GM18499 (cell line): ENCODE data around the gene EIF4H.
"Not testable (repeated sequence)": the region's sequence is repeated elsewhere in the genome, so short reads cannot be mapped to it uniquely, and the experiment has no call there.

Experiments
- ATAC-seq: cut with Tn5 transposase; IDR thresholded peaks from one replicate; pipeline ENCODE4 v1.9.1; 2021; ENCODE audit warnings: moderate number of reproducible peaks; ENCODE audit not compliant: insufficient read depth, unreplicated experiment

The EIF4H gene

DNA sequence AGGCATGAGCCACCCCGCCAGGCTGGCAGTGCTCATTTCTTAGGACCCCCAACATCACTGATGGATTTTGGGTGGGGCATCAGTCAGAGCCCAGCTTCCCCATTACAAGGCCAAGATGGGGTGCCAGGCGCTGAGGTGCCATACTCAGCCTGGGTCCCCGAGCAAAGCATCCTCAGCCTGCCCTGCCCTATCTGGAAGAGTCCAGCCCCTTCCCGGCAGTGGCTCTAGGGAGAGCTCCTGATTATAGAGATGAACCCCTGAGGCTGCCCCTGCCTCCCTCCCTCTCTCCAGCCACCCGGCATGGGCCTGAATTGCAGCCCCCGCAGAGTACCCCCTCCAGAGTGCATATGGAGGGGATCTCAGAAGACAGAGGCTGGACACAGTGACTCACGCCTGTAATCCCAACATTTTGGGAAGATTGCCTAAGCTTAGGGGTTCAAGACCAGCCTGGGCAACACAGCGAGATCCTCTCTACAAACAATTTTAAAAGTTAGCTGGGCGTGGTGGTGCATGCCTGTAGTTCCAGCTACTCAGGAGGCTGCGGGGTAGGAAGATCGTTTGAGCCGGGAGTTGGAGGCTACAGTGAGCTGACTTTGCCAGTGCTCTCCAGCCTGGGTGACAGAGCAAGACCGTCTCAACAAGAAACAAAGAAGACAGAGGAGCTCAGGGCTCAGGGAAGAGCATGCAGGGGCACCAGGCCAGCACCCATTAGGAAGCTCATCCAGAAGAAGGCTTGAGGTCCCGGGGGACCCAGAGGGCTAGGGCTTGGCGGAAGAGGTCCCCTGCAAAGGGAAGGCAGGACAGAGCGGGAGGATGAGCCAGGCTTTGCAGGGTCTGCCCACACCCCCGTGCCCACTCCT lies 48.9 kb downstream of the EIF4H start:
- ATAC-seq = no peak

GRCh38 chr7:74223711-74224510 lies 49.8 kb downstream of the EIF4H start:
- ATAC-seq = no peak

GRCh38 chr7:74224511-74224832 lies 50.3 kb downstream of the EIF4H start:
- no peak for ATAC-seq

DNA sequence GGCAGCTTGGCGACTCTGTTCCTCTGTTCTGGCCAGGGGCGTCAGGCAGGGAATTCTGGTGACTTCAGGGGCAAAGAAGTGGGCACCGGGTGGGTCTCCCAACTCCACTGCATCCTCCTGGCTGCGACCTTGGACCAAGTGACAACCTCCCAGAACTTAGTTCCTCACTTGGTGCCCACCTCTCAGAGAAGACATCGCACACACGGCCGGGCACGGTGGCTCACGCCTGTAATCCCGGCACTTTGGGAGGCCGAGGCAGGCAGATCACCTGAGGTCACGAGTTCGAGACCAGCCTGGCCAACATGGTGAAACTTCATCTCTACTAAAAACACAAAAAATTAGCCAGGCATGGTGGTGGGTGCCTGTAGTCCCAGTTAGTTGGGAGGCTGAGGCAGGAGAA lies 50.8 kb downstream of the EIF4H start:
- not testable (repeated sequence) for ATAC-seq

- no peak for ATAC-seq
These were observed 51.2 kb downstream of the EIF4H start for GRCh38 chr7:74225400-74225799.

- ATAC-seq = no peak
These were observed 52.5 kb downstream of the EIF4H start for GRCh38 chr7:74226633-74227032.

DNA sequence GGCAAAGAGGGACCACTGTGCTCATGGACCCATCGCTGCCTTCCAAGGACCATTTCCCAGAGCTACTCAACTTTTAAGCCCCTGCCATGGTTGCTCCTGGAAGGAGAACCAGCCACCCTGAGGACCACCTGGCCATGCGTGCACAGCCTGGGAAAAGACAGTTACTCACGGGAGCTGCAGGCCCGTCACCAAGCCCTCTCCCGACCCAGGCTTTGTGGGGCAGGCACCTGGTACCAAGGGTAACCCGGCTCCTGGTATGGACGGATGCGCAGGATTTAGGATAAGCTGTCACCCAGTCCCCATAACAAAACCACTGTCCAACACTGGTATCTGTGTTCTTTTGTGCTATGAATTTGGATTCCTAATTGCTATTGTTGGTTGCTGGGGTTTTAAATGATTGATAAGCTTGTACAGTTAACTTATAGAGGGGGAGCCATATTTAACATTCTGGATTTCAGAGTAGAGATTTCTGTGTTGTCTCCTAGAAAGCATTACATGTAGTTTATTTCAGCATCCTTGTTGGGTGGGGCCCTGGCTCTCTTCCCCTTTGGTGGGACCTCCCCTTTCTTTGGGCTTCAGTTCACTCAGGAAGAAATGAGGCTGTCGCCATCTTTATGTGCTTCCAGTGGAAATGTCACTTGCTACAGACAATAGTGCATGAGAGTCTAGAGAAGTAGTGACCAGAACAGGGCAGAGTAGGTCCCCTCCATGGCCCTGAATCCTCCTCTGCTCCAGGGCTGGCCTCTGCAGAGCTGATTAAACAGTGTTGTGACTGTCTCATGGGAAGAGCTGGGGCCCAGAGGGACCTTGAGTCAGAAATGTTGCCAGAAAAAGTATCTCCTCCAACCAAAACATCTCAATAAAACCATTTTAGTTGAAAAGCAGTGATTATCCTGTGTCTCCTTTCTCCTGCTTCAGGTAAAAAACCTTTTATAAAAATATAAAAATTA lies 55.1 kb downstream of the EIF4H start:
- ATAC-seq = no peak

- ATAC-seq = no peak
These were observed 56.5 kb downstream of the EIF4H start for GRCh38 chr7:74230446-74231231.

- ATAC-seq = no peak
These were observed 57.1 kb downstream of the EIF4H start for GRCh38 chr7:74231232-74231590.

DNA sequence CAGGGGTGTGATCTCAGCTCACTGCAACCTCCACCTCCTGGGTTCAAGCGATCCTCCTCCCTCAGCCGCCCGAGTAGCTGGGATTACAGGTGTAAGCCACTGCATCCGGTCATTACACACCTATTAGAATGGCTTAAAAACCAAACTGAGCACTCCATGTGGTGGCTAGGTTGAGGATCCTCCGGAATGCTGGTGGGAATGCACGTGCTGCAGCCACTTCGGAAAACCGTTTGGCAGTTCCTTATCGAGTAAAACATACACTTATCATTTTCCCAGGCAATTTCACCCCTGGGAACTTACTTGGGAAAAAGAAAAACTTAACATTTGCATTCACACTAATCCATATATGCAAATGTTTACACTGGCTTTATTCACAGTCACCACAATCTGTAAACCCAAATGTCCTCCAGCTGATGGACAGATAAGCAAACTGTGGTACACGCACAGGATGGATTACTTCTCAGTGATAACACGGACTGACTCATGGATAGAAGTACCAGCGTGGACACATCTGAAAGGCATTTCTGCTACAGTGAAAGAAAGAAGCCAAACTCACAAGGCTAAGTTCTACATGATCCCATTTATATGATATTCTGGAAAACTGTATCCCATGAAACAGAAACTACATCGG lies 59.6 kb downstream of the EIF4H start:
- ATAC-seq = no peak

GRCh38 chr7:74235518-74236268 lies 61.5 kb downstream of the EIF4H start:
- no peak for ATAC-seq

- ATAC-seq = no peak
These were observed 62.1 kb downstream of the EIF4H start for GRCh38 chr7:74236284-74236683.

DNA sequence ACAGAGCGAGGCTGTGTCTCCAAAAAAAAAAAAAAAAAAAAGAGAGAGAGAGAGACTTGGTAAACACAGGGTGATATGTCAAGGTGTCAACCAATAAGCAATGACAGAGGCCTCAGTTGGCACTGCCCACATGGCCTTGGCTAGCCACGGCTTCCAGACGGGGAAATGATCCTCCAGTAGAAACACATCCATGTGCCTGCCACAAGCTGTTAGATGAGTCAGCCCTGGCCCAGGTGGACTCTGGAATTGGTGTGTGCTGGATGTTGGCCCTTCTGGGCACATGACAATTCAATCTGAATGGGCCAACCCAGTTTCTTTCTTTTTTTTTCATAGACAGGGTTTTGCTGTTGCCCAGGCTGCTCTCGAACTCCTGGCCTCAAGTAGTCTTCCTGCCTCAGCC lies 66.3 kb downstream of the EIF4H start:
- no peak for ATAC-seq

DNA sequence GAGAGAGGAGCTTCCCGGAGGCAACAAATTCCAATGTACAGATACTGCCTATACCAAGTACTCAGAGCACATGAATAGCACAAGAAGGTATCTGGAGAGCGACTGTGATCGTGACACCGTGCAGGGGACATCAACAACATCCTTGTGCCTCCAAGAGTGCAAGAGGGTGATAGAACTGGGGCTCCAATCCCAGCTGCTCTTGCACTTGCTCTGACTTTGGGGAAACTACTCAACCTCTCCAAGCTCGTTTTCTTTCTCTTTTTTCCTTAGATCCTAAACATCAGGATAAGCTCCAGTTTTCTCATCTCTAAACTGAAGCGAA lies 67.9 kb downstream of the EIF4H start:
- no peak for ATAC-seq

DNA sequence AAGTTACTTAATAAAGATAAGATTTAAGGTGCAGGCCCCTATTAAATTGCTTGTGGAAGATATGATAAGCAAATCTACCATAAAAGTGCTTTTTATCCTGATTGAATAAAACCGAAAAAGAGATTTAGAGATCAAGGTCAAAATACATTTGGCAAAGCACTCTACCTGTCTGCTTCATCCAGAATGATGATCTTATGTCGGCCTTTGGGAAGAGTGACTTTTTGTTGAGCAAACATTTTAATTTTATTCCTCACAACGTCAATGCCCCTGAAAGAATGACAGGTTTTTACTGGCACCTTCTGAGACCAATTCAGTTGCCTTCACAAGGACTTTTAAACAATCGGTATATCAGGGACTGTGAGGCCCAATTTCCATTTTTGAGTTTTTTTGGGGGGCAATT lies 72.3 kb downstream of the EIF4H start:
- ATAC-seq = no peak
